ENCODE measurements around the gene ONECUT1. TPM values are rescaled to one million over a fixed set of nuclear protein-coding genes. Genes with fewer than 3 reads are reported as not detected.
"Not testable (repeated sequence)": the region's sequence is repeated elsewhere in the genome, so short reads cannot be mapped to it uniquely, and the experiment has no call there.

ONECUT1 gene
- total RNA-seq, result not detected
- polyA plus RNA-seq, result not detected
- long read RNA-seq, donor 1, result 0 reads
- long read RNA-seq, donor 2, result 0 reads
- long read RNA-seq, donor 3, result 0 reads

DNA sequence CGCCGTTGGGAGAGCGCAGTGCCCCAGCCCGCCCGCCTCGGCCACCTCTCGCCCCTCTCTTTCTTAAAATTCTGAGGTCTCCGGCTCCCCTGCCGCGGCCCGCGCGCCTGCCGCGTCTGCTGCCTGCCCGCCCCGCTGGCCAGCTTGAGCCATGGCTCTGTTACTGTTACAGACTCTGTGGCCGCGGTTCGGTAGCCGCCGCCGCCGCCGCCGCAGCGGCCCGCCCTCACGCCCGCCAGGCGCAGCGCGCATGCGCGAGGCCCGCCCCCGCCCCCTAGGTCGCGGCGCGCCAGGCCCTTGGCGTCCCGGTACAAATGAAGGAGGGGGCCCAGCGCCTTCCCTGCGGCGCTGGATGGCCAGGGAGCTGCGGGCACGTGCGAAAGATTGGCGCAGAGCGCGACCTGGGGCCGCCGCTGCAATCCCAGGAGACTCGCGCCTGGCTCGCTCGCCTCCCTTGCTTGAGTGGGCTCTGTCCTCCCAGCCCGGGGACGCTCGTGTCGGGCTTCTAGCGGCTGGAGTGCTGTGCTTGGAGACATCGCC lies at the start of gene ONECUT1:
Gene ONECUT1, minus strand, starts transcription at position 168 of the 540 bp plus-strand sequence. CDS start 452 bp downstream, outside the sequence.
- Histone ChIP-seq H3K4me3 (peak within 1 kb of the TSS; percentile 21 to 63 (median 50)), H3K27ac (no peak within 1 kb of the TSS), H3K36me3 (no peaks in the 10 kb centered on the region), H3K27me3 (peaks cover 46 to 96% (median 88%) of the 10 kb centered on the region in 9 donors), H3K4me1 (peaks cover 0 to 66% (median 23%) of the 10 kb centered on the region in 12 donors), H3K9me3 (no peaks in the 10 kb centered on the region)
- peak in 2 of 5 donors; percentile 24 to 47 for DNase-seq
- peak in 3 of 4 donors; percentile 58 to 88 (median 77) for ATAC-seq
- WGBS, 4 donors, result 0 to 1% (median 1%) methylated on average over 12 to 64 of the region's 64 CpGs
- TF ChIP-seq, protein P1, sequence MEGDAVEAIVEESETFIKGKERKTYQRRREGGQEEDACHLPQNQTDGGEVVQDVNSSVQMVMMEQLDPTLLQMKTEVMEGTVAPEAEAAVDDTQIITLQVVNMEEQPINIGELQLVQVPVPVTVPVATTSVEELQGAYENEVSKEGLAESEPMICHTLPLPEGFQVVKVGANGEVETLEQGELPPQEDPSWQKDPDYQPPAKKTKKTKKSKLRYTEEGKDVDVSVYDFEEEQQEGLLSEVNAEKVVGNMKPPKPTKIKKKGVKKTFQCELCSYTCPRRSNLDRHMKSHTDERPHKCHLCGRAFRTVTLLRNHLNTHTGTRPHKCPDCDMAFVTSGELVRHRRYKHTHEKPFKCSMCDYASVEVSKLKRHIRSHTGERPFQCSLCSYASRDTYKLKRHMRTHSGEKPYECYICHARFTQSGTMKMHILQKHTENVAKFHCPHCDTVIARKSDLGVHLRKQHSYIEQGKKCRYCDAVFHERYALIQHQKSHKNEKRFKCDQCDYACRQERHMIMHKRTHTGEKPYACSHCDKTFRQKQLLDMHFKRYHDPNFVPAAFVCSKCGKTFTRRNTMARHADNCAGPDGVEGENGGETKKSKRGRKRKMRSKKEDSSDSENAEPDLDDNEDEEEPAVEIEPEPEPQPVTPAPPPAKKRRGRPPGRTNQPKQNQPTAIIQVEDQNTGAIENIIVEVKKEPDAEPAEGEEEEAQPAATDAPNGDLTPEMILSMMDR (IDR thresholded peaks at IDR 0.05), result no peak
- no peak for TF ChIP-seq POLR2A (IDR thresholded peaks at IDR 0.05)
- intact Hi-C loops (cut with DNase I), result no loop called here

DNA sequence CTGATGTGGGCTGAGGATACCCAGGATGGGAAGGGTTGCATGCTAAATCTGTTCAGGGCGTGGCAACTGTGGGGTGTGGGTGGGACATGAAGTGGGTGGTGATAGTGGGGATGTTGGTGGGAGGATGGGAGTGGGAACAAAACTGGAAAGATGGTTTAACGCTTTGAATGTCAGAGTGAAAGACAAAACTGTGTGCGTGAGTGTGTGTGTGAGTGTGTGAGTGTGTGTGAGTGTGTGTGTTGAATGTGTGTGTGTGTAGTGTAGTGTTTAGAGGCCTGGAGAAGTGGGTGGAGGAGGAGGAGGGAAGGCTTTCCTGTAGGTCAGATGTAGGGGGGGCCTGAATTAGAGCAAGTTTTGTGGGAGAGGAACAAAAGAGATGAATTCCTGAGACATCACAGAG lies 44.2 kb upstream of the ONECUT1 start:
- intact Hi-C loops (cut with DNase I), result no loop called here
- TF ChIP-seq, protein P1 (IDR thresholded peaks at IDR 0.05), result no peak
- TF ChIP-seq POLR2A (IDR thresholded peaks at IDR 0.05), result no peak
- H3K4me3 ChIP-seq, result no peak overlapping the region
- WGBS, 4 donors, result 63 to 73% (median 70%) methylated on average over 3 of the region's 3 CpGs
- H3K9me3 ChIP-seq, result peaks cover 0 to 8% (median 0%) of the 10 kb centered on the region in 12 donors
- H3K27ac ChIP-seq, result no peak overlapping the region
- H3K4me1 ChIP-seq, result no peaks in the 10 kb centered on the region
- H3K36me3 ChIP-seq, result no peaks in the 10 kb centered on the region
- DNase-seq, result no peak
- ATAC-seq, result no peak
- no peaks in the 10 kb centered on the region for H3K27me3 ChIP-seq

DNA sequence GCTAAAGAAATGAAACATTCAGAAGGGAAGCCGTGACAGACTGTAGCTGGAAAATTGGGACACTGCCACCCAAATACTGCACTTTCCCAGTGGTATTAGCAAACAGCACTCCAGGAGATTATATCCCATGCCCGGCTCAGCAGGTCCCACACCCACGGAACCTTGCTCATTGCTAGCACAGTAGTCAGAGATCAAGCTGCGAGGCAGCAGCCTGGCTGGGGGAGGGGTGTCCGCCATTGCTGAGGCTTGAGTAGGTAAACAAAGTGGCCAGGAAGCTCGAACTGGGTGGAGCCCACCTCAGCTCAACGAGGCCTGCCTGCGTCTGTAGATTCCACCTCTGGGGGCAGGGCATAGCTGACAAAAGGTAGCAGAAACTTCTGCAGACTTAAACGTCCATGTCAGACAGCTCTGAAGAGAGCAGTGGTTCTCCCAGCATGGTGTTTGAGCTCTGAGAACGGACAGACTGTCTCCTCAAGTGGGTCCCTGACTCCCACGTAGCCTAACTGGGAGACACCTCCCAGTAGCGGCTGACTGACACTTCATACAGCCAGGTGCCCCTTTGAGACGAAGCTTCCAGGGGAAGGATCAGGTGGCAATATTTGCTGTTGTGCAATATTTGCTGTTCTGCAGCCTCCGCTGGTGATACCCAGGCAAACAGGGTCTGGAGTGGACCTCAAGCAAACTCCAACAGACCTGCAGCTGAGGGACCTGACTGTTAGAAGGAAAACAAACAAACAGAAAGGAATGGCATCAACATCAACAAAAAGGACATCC lies 34.2 kb upstream of the ONECUT1 start:
- 66 to 80% (median 78%) methylated on average over 13 to 14 of the region's 14 CpGs for WGBS, 4 donors
- H3K27ac ChIP-seq; H3K4me1 ChIP-seq; DNase-seq; H3K36me3 ChIP-seq; intact Hi-C loops (cut with DNase I); H3K4me3 ChIP-seq; ATAC-seq: not testable (repeated sequence)
- H3K9me3 ChIP-seq, result peaks cover 0 to 10% (median 0%) of the 10 kb centered on the region in 12 donors
- H3K27me3 ChIP-seq, result peaks cover 0 to 25% (median 7%) of the 10 kb centered on the region in 9 donors

DNA sequence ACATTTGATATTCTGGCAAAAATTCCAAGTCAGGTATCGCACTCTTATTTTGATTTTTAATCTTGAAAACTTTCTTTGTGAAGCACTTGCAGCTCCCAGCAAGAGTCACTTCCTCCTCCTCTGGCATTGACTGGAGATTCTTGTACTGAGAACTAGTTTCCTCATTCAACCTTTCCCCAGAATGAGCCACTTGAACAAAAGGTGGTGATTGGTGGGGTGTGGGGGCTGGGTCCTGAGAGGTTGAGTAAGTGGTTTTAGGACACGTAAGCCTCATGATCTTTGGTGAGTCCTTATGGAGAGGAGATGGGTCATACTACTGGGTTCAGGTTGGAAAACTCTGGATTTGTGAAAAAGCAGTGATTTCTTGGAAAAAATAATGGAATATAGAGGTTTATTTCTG lies 32.3 kb upstream of the ONECUT1 start:
- Histone ChIP-seq H3K36me3 (no peaks in the 10 kb centered on the region), H3K27me3 (peaks cover 0 to 29% (median 7%) of the 10 kb centered on the region in 9 donors), H3K4me3 (no peak overlapping the region), H3K27ac (no peak overlapping the region), H3K4me1 (no peaks in the 10 kb centered on the region), H3K9me3 (peaks cover 0 to 3% (median 0%) of the 10 kb centered on the region in 12 donors)
- TF ChIP-seq, protein P1 (IDR thresholded peaks at IDR 0.05), result no peak
- no peak for TF ChIP-seq POLR2A (IDR thresholded peaks at IDR 0.05)
- 45 to 81% (median 72%) methylated on average over 2 of the region's 2 CpGs for WGBS, 4 donors
- ATAC-seq (no peak), DNase-seq (no peak)
- intact Hi-C loops (cut with DNase I), result no loop called here
